ENCODE results near the gene PRMT9.

DNA sequence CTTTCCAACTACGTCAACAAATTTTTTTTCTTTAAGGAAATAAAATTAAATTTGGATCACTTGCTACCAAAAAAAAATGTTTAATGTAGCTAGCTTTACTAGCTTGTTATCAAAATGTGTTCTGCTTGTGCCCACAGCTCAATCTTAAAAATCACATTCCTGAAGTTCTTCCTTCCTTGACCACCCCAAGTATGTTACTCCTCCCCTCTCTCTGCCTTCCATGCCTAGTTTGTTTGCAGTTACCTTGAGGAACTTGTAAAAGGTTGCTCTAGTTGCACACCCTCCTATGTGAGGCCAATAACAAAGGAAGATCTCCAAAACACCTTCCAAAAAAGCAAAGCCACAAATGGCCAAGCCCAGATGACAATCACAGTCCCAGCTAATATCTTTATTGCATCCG lies 86.4 kb downstream of the PRMT9 start:
- TF ChIP-seq POLR2A (IDR thresholded peaks at IDR 0.05; ENCODE audit: low read length) (no peak), GATA1 (IDR thresholded peaks at IDR 0.05; ENCODE audit: low read depth, low read length) (no peak)
